Chondrocyte (in vitro differentiated cells): ENCODE measurements around the gene RBM20. TPM values are rescaled to one million over a fixed set of nuclear protein-coding genes. Genes with fewer than 3 reads are reported as not detected.

ENCODE experiments used
- DNase-seq: peaks from one replicate; pipeline ENCODE4 v3.0.0; 2021; ENCODE audit warnings: mixed read lengths, low spot score
- H3K27ac Mint-ChIP-seq: one replicate; pipeline ENCODE4 v1.8.0; 2021; ENCODE audit warnings: mild to moderate bottlenecking, moderate library complexity, mixed read lengths; ENCODE audit not compliant: unreplicated experiment
- H3K27me3 Mint-ChIP-seq: 2 replicates; pipeline ENCODE4 v1.8.0; 2021; ENCODE audit warnings: low read depth, mixed read lengths
- H3K36me3 Mint-ChIP-seq: 2 replicates; pipeline ENCODE4 v1.8.0; 2021; ENCODE audit warnings: low read depth, mixed read lengths
- H3K4me1 Mint-ChIP-seq: 2 replicates; pipeline ENCODE4 v1.8.0; 2021; ENCODE audit warnings: low read depth, mild to moderate bottlenecking, mixed read lengths
- H3K4me3 Mint-ChIP-seq: one replicate; pipeline ENCODE4 v1.8.0; 2021; ENCODE audit warnings: mild to moderate bottlenecking, moderate library complexity, mixed read lengths; ENCODE audit not compliant: unreplicated experiment
- H3K9me3 Mint-ChIP-seq: 2 replicates; pipeline ENCODE4 v1.8.0; 2021; ENCODE audit warnings: low read depth, mixed read lengths
- total RNA-seq: library from RNA; stranded (reverse); gene quantifications from 3 replicates; pipeline ENCODE4 v1.2.1, GENCODE V29; 2021
- TF ChIP-seq, protein P1 (sequence below): fragments of 200-600 bp; sonication (generic); IDR thresholded peaks from 2 replicates; pipeline ENCODE4 v1.5.0; 2021; ENCODE audit warnings: antibody characterized with exemption, mild to moderate bottlenecking, moderate library complexity

RBM20 gene
- total RNA-seq, 1 donor from 2014 or later: 3.6 TPM

DNA sequence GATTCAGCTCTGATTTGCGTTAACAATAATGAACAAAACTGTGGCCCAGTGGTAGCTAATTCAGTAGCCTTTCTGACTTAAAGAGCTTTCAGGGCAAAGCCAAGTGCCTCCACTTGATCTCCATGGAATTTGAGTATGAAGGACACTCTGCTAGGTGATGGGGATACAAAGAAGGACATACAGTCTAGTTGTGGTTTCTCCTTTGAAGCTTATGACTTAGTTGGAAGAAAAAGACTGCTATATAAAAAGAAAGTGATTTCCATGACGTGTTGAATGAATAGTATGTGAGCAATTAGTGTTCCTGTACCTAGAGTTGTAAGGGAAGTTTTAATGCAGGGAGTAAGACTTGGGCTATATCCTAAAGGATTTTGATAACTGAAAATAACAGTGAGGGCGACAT lies 235.9 kb downstream of the RBM20 start:
- H3K4me1 Mint-ChIP-seq: peaks cover 48% of the 10 kb centered on the region
- H3K27me3 Mint-ChIP-seq: no peaks in the 10 kb centered on the region
- H3K36me3 Mint-ChIP-seq: peaks cover 32% of the 10 kb centered on the region
- no peak for DNase-seq
- no peaks in the 10 kb centered on the region for H3K9me3 Mint-ChIP-seq
- H3K4me3 Mint-ChIP-seq: no peak overlapping the region
- TF ChIP-seq, protein P1, sequence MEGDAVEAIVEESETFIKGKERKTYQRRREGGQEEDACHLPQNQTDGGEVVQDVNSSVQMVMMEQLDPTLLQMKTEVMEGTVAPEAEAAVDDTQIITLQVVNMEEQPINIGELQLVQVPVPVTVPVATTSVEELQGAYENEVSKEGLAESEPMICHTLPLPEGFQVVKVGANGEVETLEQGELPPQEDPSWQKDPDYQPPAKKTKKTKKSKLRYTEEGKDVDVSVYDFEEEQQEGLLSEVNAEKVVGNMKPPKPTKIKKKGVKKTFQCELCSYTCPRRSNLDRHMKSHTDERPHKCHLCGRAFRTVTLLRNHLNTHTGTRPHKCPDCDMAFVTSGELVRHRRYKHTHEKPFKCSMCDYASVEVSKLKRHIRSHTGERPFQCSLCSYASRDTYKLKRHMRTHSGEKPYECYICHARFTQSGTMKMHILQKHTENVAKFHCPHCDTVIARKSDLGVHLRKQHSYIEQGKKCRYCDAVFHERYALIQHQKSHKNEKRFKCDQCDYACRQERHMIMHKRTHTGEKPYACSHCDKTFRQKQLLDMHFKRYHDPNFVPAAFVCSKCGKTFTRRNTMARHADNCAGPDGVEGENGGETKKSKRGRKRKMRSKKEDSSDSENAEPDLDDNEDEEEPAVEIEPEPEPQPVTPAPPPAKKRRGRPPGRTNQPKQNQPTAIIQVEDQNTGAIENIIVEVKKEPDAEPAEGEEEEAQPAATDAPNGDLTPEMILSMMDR: no peak
- no peak overlapping the region for H3K27ac Mint-ChIP-seq

- H3K9me3 Mint-ChIP-seq: no peaks in the 10 kb centered on the region
- peaks cover 56% of the 10 kb centered on the region for H3K4me1 Mint-ChIP-seq
- peak overlapping the region; percentile 90 for H3K27ac Mint-ChIP-seq
- H3K4me3 Mint-ChIP-seq: no peak overlapping the region
- H3K27me3 Mint-ChIP-seq: no peaks in the 10 kb centered on the region
- no peak for DNase-seq
- TF ChIP-seq, protein P1: no peak
- H3K36me3 Mint-ChIP-seq: peaks cover 38% of the 10 kb centered on the region
These were observed 237.1 kb downstream of the RBM20 start for GRCh38 chr10:110881247-110881646.

DNA sequence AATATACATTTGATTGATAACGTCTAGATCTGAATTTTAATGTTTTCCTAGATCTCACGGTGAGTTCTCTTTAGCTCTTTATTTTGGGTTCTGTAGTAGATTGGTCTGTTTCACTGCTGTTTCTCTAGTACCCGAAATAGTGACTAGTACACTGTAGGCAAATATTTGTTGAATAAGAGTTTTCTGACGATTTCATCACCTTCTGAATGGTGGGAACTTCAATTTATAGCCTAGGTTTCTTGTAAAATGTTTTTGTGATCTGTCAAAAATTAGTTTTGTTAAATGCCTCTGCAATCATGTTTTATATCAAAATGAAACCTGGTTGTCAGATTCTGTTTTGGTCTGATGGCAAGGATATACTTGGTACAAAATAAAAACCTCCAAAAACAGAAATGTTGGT lies 237.8 kb downstream of the RBM20 start:
- DNase-seq: no peak
- Mint-ChIP-seq H3K27me3 (no peaks in the 10 kb centered on the region), H3K27ac (peak overlapping the region; percentile 90), H3K4me1 (peaks cover 57% of the 10 kb centered on the region), H3K9me3 (no peaks in the 10 kb centered on the region), H3K36me3 (peaks cover 39% of the 10 kb centered on the region), H3K4me3 (no peak overlapping the region)
- TF ChIP-seq, protein P1: no peak

- TF ChIP-seq, protein P1: no peak
- peaks cover 39% of the 10 kb centered on the region for H3K36me3 Mint-ChIP-seq
- H3K4me1 Mint-ChIP-seq: peaks cover 52% of the 10 kb centered on the region
- DNase-seq: no peak
- H3K4me3 Mint-ChIP-seq: peak overlapping the region; percentile 58
- H3K9me3 Mint-ChIP-seq: no peaks in the 10 kb centered on the region
- no peaks in the 10 kb centered on the region for H3K27me3 Mint-ChIP-seq
- H3K27ac Mint-ChIP-seq: peak overlapping the region; percentile 76
These were observed 239.8 kb downstream of the RBM20 start for GRCh38 chr10:110883924-110884323.

DNA sequence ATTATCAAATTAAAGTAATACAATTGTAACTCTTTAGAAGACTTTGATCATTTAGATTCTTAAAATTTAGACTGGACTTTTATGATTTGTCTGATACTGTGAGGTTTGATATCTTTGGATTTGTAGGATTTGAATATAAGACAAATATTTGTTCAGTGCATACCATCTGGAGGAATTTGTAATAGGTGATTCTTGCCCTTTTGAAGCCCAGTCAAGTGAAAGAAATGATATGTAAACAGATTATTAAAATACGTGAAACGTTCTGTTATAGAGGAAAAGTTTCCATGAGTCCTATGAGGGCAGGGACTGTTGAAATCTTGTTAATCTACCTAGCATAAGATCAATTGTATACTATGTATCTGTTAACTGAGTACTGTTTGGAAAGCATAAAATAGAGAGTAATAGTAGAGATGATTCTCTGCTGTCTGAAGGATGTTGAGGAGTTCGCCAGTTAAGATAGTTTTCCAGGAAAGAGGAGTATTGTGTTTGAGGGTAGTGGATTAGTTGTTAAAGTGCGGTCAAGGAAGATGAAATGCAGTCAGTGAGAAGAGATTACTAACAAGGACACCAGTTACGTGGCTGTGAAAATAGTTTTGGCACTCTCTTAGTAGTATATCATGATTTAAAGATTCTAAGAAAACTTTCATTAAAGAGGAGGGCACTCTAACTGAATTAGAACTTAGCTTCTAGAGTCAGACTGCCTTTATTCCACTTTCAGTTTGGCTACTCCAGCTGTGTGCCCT lies 242.0 kb downstream of the RBM20 start:
- H3K36me3 Mint-ChIP-seq: peaks cover 41% of the 10 kb centered on the region
- H3K4me1 Mint-ChIP-seq: peaks cover 42% of the 10 kb centered on the region
- peak overlapping the region; percentile 39 for H3K27ac Mint-ChIP-seq

More for the DNA sequence above, 242.0 kb downstream of the RBM20 start:
- Mint-ChIP-seq H3K9me3 (no peaks in the 10 kb centered on the region), H3K27me3 (no peaks in the 10 kb centered on the region), H3K4me3 (no peak overlapping the region)
- no peak for DNase-seq
- TF ChIP-seq, protein P1: no peak
